ENCODE data around the gene PLXNB2.

Gene PLXNB2

DNA sequence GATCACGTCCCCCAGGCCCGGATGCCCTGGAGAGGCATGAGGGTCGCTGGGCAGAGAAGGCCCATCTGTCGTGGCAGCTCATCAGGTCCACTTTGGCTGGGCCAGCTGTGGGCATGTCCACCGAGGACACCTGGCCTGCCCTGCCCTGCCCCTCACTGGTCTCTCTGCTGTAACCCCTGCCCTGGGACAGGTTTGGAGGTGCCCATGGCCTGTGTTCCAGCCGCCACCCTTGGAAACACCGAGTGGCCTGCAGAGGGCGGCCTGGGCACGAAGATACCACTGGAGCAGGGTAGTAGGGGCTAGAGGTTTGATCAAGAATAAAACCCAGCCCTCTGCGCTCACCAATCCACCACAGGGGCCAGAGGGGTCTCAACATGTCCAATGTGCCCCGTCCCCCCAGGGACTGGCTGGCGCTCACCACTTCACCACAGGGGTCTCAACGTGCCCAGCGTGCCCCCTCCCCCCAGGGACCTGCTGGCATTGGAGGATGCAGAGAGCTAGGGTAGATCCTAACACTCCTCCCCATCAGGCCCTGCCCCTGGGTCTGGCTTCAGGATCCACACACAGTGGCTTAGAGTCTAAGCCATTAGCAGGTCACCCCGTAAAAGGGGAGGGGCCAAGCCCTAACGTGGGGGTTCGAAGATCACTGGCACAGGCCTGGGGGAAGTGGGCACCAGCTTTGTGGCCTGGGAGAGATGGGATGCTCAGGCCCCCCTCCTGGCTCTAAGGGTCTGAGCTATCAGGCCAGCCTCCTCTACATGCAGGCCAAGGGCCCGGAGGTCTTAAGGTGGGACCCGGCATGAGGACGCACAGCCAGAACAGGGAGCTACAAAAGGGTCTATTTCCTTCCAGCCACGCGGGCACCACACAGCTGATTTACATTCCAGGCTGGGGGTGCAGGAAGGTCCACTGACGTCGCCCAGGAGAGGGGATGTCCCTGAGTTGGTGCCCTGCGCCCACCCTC, 55.1 kb downstream of the PLXNB2 start:
- TF ChIP-seq TAF1 (IDR thresholded peaks at IDR 0.05; ENCODE audit: borderline replicate concordance, insufficient read depth, low read length) = no peak
- TF ChIP-seq POLR2AphosphoS5 (IDR thresholded peaks at IDR 0.05; ENCODE audit: low read depth, low read length) = no peak
- TF ChIP-seq FOXP2 (optimal IDR thresholded peaks at IDR 0.05; ENCODE audit: borderline replicate concordance, extremely low read depth, extremely low read length, insufficient read depth) = no peak
- TF ChIP-seq REST (IDR thresholded peaks at IDR 0.05; ENCODE audit: insufficient read depth in 1 of 2, low read depth in 2 of 2, low read length in 2 of 2) = no peak
- TF ChIP-seq SIN3A (IDR thresholded peaks at IDR 0.05; ENCODE audit: borderline replicate concordance, insufficient read depth, low read length) = no peak

GRCh38 chr22:50251477-50252081, 55.9 kb downstream of the PLXNB2 start:
- TF ChIP-seq POLR2AphosphoS5 (IDR thresholded peaks at IDR 0.05; ENCODE audit: low read depth, low read length) (no peak; the same call in 1 of the 2 replicates), TAF1 (IDR thresholded peaks at IDR 0.05; ENCODE audit: borderline replicate concordance, insufficient read depth, low read length) (no peak), SIN3A (IDR thresholded peaks at IDR 0.05; ENCODE audit: borderline replicate concordance, insufficient read depth, low read length) (no peak), FOXP2 (optimal IDR thresholded peaks at IDR 0.05; ENCODE audit: borderline replicate concordance, extremely low read depth, extremely low read length, insufficient read depth) (no peak), REST (IDR thresholded peaks at IDR 0.05; ENCODE audit: insufficient read depth in 1 of 2, low read depth in 2 of 2, low read length in 2 of 2) (no peak)

- TF ChIP-seq REST (IDR thresholded peaks at IDR 0.05; ENCODE audit: insufficient read depth in 1 of 2, low read depth in 2 of 2, low read length in 2 of 2) (no peak), POLR2AphosphoS5 (IDR thresholded peaks at IDR 0.05; ENCODE audit: low read depth, low read length) (no peak; the same call in 1 of the 2 replicates), SIN3A (IDR thresholded peaks at IDR 0.05; ENCODE audit: borderline replicate concordance, insufficient read depth, low read length) (no peak), FOXP2 (optimal IDR thresholded peaks at IDR 0.05; ENCODE audit: borderline replicate concordance, extremely low read depth, extremely low read length, insufficient read depth) (no peak), TAF1 (IDR thresholded peaks at IDR 0.05; ENCODE audit: borderline replicate concordance, insufficient read depth, low read length) (no peak)
These were observed 56.6 kb downstream of the PLXNB2 start, which contains the start of gene HDAC10 for GRCh38 chr22:50250555-50251476. Gene HDAC10, minus strand, starts transcription at chr22:50251265. Its CDS starts 233 bp downstream, at chr22:50251032.

- no peak for TF ChIP-seq SIN3A (IDR thresholded peaks at IDR 0.05; ENCODE audit: borderline replicate concordance, insufficient read depth, low read length)
- TF ChIP-seq FOXP2 (optimal IDR thresholded peaks at IDR 0.05; ENCODE audit: borderline replicate concordance, extremely low read depth, extremely low read length, insufficient read depth) = no peak
- TF ChIP-seq POLR2AphosphoS5 (IDR thresholded peaks at IDR 0.05; ENCODE audit: low read depth, low read length) = no peak
- no peak for TF ChIP-seq TAF1 (IDR thresholded peaks at IDR 0.05; ENCODE audit: borderline replicate concordance, insufficient read depth, low read length)
- no peak for TF ChIP-seq REST (IDR thresholded peaks at IDR 0.05; ENCODE audit: insufficient read depth in 1 of 2, low read depth in 2 of 2, low read length in 2 of 2)
These were observed 57.2 kb downstream of the PLXNB2 start for GRCh38 chr22:50250249-50250554.
